ENCODE data around the gene TRIO. TPM values are rescaled to one million over a fixed set of nuclear protein-coding genes. Genes with fewer than 3 reads are reported as not detected.

TRIO gene
- total and polyA plus RNA-seq, 4 donors, result 22.0 to 374 (median 191) TPM

DNA sequence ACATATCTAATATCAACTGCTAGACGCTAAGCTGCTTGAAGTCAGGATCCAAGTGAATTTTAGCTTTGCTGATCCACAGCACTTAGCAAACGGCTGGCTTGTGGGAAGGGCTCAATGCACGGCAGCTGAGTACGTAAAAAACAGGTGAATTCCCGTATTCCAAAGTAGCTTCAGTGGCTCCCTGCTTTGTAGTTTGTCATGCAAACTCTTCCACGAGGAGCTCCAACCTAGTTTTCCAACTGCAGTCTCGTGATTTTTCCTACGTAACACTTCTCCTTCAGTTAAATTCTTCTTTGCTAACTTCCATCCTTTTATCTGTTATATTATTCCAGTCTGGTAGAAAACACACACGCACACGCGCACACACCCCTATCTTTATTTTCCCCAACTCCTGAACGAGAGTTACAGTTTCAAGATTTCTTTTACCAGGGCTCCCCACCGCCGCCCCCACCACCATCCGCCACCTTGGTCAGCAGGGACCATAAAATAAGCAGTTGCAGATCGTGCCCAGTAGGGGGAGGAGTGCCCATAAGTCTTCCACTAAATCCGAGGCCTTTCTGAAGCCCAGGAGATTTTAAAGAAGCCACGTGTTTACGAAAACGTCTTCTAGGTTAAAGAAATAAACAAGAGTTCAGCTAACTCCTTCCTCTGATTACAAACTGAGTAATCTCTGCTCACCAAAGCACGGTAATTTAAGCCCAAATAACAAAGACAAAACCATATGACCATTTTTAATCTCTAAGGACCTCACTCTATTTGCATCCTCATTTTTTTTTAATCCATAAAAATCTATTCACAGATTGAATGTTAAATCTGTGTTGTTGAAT, 34.8 kb upstream of the TRIO start:
- Histone ChIP-seq H3K27me3 (ENCODE audit: control insufficient read depth in 1 of 2, insufficient read depth in 2 of 2, low read length in 1 of 2) (no peaks in the 10 kb centered on the region), H3K36me3 (ENCODE audit: control insufficient read depth in 1 of 2, insufficient read depth in 2 of 2, low read length in 1 of 2) (no peaks in the 10 kb centered on the region), H3K27ac (ENCODE audit: low read depth in 1 of 2, low read length in 2 of 2) (no peak overlapping the region), H3K4me3 (ENCODE audit: low read length in 2 of 2) (peak overlapping the region; percentile 40 to 95), H3K4me1 (ENCODE audit: control insufficient read depth in 1 of 2, insufficient read depth in 2 of 2, low read length in 2 of 2) (peaks cover 0 to 2% of the 10 kb centered on the region in 2 donors), H3K9me3 (ENCODE audit: control insufficient read depth, low read length) (no peaks in the 10 kb centered on the region)
- ATAC-seq (ENCODE audit: low FRiP score) (peak; percentile 93), DNase-seq (peak; percentile 61 to 77)
- intact Hi-C loops (cut with DNase I), result loop anchor here (1.0 to 10.0 kb wide), 7 partner anchors 34 to 536 kb away; partner anchors contain the start of gene TRIO (in 2 of the 2)
- 10 to 13% methylated on average over 21 of the region's 21 CpGs for WGBS, 2 donors

DNA sequence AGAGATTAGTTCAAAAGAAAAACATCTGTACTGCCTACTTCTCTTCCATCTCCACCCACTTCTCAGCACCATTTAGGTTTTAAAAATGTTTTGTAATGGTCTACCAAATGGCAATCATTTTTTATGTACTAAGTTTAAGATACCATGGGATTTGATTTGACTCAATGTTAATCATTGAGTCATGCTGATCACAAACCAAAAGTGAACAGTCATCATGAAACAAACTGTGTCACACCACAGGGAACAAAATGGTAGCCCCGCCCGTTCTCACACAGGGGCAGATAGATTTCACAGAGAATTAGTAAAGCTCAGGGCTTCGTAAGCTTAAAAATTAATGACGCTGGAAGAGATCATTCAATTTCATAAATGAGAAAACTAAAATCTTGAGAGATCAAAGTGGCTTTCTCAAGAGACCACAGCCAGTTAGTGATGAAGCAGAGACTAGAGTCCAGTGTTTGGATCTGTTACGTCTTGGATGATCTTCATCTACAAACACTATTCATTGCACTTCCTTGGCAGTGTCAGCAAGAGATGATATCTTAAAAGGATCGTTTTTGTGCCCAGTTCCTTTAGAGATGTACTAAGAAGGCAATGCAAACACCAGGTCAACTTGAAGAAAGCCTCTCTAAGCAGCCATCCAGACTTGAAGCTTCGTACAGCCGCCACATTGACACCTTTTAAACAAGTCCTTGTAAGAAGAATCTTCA, 33.9 kb upstream of the TRIO start:
- H3K27me3 ChIP-seq (ENCODE audit: control insufficient read depth in 1 of 2, insufficient read depth in 2 of 2, low read length in 1 of 2), result no peaks in the 10 kb centered on the region
- H3K4me1 ChIP-seq (ENCODE audit: control insufficient read depth in 1 of 2, insufficient read depth in 2 of 2, low read length in 2 of 2), result peaks cover 0 to 2% of the 10 kb centered on the region in 2 donors
- 94% methylated on average over 8 of the region's 8 CpGs for whole genome bisulfite sequencing, 2 donors
- no peaks in the 10 kb centered on the region for H3K36me3 ChIP-seq (ENCODE audit: control insufficient read depth in 1 of 2, insufficient read depth in 2 of 2, low read length in 1 of 2)
- intact Hi-C loops (cut with DNase I), result loop anchor here (5.0 to 10.0 kb wide), 6 partner anchors 33 to 536 kb away; partner anchors contain the start of gene TRIO (in 2 of the 2)
- H3K27ac ChIP-seq (ENCODE audit: low read depth in 1 of 2, low read length in 2 of 2), result no peak overlapping the region
- no peaks in the 10 kb centered on the region for H3K9me3 ChIP-seq (ENCODE audit: control insufficient read depth, low read length)
- ATAC-seq (ENCODE audit: low FRiP score) (no peak), DNase-seq (peak in 1 of 2 donors; percentile 75)
- H3K4me3 ChIP-seq (ENCODE audit: low read length in 2 of 2), result no peak overlapping the region

- no peaks in the 10 kb centered on the region for H3K36me3 ChIP-seq (ENCODE audit: control insufficient read depth in 1 of 2, insufficient read depth in 2 of 2, low read length in 1 of 2)
- no peak overlapping the region for H3K27ac ChIP-seq (ENCODE audit: low read depth in 1 of 2, low read length in 2 of 2)
- 84 to 87% methylated on average over 7 of the region's 7 CpGs for whole genome bisulfite sequencing, 2 donors
- ATAC-seq (ENCODE audit: low FRiP score) (no peak), DNase-seq (no peak)
- no peaks in the 10 kb centered on the region for H3K27me3 ChIP-seq (ENCODE audit: control insufficient read depth in 1 of 2, insufficient read depth in 2 of 2, low read length in 1 of 2)
- no peaks in the 10 kb centered on the region for H3K9me3 ChIP-seq (ENCODE audit: control insufficient read depth, low read length)
- H3K4me3 ChIP-seq (ENCODE audit: low read length in 2 of 2), result no peak overlapping the region
- H3K4me1 ChIP-seq (ENCODE audit: control insufficient read depth in 1 of 2, insufficient read depth in 2 of 2, low read length in 2 of 2), result peaks cover 0 to 2% of the 10 kb centered on the region in 2 donors
- intact Hi-C loops (cut with DNase I), result loop anchor here (5.0 to 10.0 kb wide), 7 partner anchors 33 to 535 kb away; partner anchors contain the start of gene TRIO (in 2 of the 2)
Observed at GRCh38 chr5:14109771-14110170, 33.4 kb upstream of the TRIO start.

DNA sequence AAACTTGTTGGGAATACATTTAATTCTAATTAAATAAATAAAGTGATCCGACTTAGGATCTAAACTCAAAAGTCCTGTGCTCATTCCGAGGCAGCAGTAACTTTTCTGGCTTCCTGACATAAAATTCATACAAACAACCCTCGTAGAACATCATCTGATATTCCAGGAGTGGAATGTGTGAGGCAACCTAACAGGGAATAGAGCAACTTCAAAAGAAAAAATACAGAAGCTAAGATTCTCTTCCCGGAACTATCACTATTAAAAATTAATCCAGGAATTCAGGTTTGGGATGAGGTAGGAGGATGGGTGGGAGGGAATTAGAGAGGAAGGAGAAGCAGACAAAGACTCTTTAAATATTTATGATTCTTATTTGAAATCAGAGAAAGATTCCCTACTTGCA, 32.9 kb upstream of the TRIO start:
- peaks cover 0 to 2% of the 10 kb centered on the region in 2 donors for H3K4me1 ChIP-seq (ENCODE audit: control insufficient read depth in 1 of 2, insufficient read depth in 2 of 2, low read length in 2 of 2)
- intact Hi-C loops (cut with DNase I), result loop anchor here in 1 of 2 donors (10.0 kb wide), 1 partner anchor 225 kb away; no protein-coding TSS in a partner anchor
- no peak overlapping the region for H3K27ac ChIP-seq (ENCODE audit: low read depth in 1 of 2, low read length in 2 of 2)
- no peaks in the 10 kb centered on the region for H3K9me3 ChIP-seq (ENCODE audit: control insufficient read depth, low read length)
- ATAC-seq (ENCODE audit: low FRiP score) (no peak), DNase-seq (no peak)
- no peaks in the 10 kb centered on the region for H3K27me3 ChIP-seq (ENCODE audit: control insufficient read depth in 1 of 2, insufficient read depth in 2 of 2, low read length in 1 of 2)
- no peaks in the 10 kb centered on the region for H3K36me3 ChIP-seq (ENCODE audit: control insufficient read depth in 1 of 2, insufficient read depth in 2 of 2, low read length in 1 of 2)
- 73 to 76% methylated on average over 4 of the region's 4 CpGs for WGBS, 2 donors
- H3K4me3 ChIP-seq (ENCODE audit: low read length in 2 of 2), result no peak overlapping the region

GRCh38 chr5:14110680-14111079, 32.5 kb upstream of the TRIO start:
- ATAC-seq (ENCODE audit: low FRiP score) (no peak), DNase-seq (no peak)
- Histone ChIP-seq H3K4me1 (ENCODE audit: control insufficient read depth in 1 of 2, insufficient read depth in 2 of 2, low read length in 2 of 2) (peaks cover 0 to 2% of the 10 kb centered on the region in 2 donors), H3K27me3 (ENCODE audit: control insufficient read depth in 1 of 2, insufficient read depth in 2 of 2, low read length in 1 of 2) (no peaks in the 10 kb centered on the region), H3K36me3 (ENCODE audit: control insufficient read depth in 1 of 2, insufficient read depth in 2 of 2, low read length in 1 of 2) (no peaks in the 10 kb centered on the region), H3K27ac (ENCODE audit: low read depth in 1 of 2, low read length in 2 of 2) (no peak overlapping the region), H3K4me3 (ENCODE audit: low read length in 2 of 2) (no peak overlapping the region), H3K9me3 (ENCODE audit: control insufficient read depth, low read length) (no peaks in the 10 kb centered on the region)
- 78 to 93% methylated on average over 4 of the region's 4 CpGs for WGBS, 2 donors
- intact Hi-C loops (cut with DNase I), result loop anchor here in 1 of 2 donors (10.0 kb wide), 1 partner anchor 224 kb away; no protein-coding TSS in a partner anchor

DNA sequence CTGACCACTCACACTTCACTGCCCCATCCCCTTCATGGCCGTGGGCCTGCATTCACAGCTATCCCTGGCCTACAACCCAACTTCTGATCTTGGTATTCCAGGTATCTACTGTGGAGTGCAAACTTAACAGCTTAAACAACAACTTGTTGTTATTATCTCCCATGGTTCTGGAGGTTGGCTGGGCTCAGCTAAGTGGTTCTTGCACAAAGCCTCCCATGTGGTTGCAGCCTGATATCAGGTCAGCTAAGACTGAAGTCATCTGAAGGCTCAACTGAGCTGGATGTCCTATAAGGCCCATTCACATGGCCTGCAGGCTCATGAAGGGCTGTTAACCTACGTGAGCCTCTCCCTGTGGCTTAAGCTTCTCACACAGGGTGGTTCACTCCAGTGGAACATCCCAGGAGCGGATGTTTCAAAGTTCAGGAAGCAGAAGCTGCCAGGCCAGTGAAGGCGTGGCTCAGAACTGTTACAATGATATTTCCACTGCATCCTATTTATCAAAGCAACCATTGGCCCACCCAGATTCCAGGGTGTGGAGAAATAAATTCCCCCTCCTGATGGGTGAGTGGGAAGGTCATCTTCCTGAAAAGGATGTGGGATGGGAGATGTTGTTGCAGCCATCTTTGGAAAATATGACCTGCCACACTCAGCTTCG, 30.0 kb upstream of the TRIO start:
- 78 to 91% methylated on average over 5 of the region's 5 CpGs for WGBS, 2 donors
- no peaks in the 10 kb centered on the region for H3K9me3 ChIP-seq (ENCODE audit: control insufficient read depth, low read length)
- H3K4me1 ChIP-seq (ENCODE audit: control insufficient read depth in 1 of 2, insufficient read depth in 2 of 2, low read length in 2 of 2), result no peaks in the 10 kb centered on the region
- H3K27me3 ChIP-seq (ENCODE audit: control insufficient read depth in 1 of 2, insufficient read depth in 2 of 2, low read length in 1 of 2), result no peaks in the 10 kb centered on the region
- ATAC-seq (ENCODE audit: low FRiP score), result peak; percentile 31
- H3K27ac ChIP-seq (ENCODE audit: low read depth in 1 of 2, low read length in 2 of 2), result no peak overlapping the region
- no peak for DNase-seq
- intact Hi-C loops (cut with DNase I), result loop anchor here in 1 of 2 donors (10.0 kb wide), 1 partner anchor 222 kb away; no protein-coding TSS in a partner anchor
- H3K36me3 ChIP-seq (ENCODE audit: control insufficient read depth in 1 of 2, insufficient read depth in 2 of 2, low read length in 1 of 2), result no peaks in the 10 kb centered on the region
- H3K4me3 ChIP-seq (ENCODE audit: low read length in 2 of 2), result no peak overlapping the region

DNA sequence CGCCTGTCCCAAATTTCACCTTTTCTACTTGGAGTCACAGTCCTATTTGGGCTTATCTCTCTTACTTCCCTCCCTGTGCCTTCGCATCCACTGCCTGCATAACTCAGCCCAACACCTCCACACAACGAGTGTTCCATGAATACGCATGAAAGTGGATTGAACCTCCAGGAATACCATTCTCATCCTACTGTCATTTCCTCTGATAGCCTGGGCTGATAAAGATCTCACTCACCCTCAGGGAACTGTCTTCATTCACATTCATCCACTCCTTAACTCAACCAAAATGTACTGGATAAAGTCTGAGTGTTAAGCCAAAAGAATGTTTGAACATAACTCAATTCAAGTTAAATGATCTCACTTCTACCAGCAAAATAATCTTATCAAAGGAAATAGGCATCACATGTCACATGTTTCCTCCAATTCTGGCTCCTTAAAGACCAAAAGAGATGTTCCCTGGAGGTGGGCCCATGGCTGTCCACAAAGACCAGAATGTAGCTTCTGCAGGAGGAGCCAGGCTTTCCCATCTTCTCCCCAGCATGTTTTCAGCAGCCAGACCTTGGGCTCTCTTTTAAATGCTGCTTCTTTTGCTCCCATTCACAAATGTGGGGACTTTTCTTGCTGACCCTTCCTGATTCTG, 28.4 kb upstream of the TRIO start:
- H3K36me3 ChIP-seq (ENCODE audit: control insufficient read depth in 1 of 2, insufficient read depth in 2 of 2, low read length in 1 of 2), result no peaks in the 10 kb centered on the region
- no peak overlapping the region for H3K4me3 ChIP-seq (ENCODE audit: low read length in 2 of 2)
- H3K4me1 ChIP-seq (ENCODE audit: control insufficient read depth in 1 of 2, insufficient read depth in 2 of 2, low read length in 2 of 2), result no peaks in the 10 kb centered on the region
- intact Hi-C loops (cut with DNase I), result loop anchor here in 1 of 2 donors (10.0 kb wide), 1 partner anchor 220 kb away; no protein-coding TSS in a partner anchor
- H3K27ac ChIP-seq (ENCODE audit: low read depth in 1 of 2, low read length in 2 of 2), result no peak overlapping the region
- DNase-seq (no peak), ATAC-seq (ENCODE audit: low FRiP score) (no peak)
- WGBS, 2 donors, result 90% methylated on average over 4 of the region's 4 CpGs
- no peaks in the 10 kb centered on the region for H3K9me3 ChIP-seq (ENCODE audit: control insufficient read depth, low read length)
- H3K27me3 ChIP-seq (ENCODE audit: control insufficient read depth in 1 of 2, insufficient read depth in 2 of 2, low read length in 1 of 2), result no peaks in the 10 kb centered on the region

Data from aorta (tissue), 5 donors.